Endodermal cell (in vitro differentiated cells): ENCODE results near the gene KRT6B. TPM values are rescaled to one million over a fixed set of nuclear protein-coding genes. Genes with fewer than 3 reads are reported as not detected.
A peak's percentile ranks its signal among the peaks of the same experiment; 100 is the strongest.

Experiments
- DNase-seq: peaks from one replicate; pipeline ENCODE4 v3.0.0-alpha.2; 2017
- H3K27ac ChIP-seq: 2 replicates; pipeline ENCODE4 v1.5.1; 2013; ENCODE audit warnings: mild to moderate bottlenecking, low read depth, low read length, moderate library complexity
- H3K27me3 ChIP-seq: 2 replicates; pipeline ENCODE4 v1.6.1; 2013; ENCODE audit warnings: mild to moderate bottlenecking, low read length, moderate library complexity; ENCODE audit not compliant: insufficient read depth, control insufficient read depth, poor library complexity, severe bottlenecking
- H3K36me3 ChIP-seq: 2 replicates; pipeline ENCODE4 v1.7.0; 2013; ENCODE audit warnings: mild to moderate bottlenecking, low read length, moderate library complexity; ENCODE audit not compliant: control insufficient read depth, insufficient read depth
- H3K4me1 ChIP-seq: one replicate; pipeline ENCODE4 v1.7.0; 2013; ENCODE audit warnings: low read length; ENCODE audit not compliant: control insufficient read depth, insufficient read depth
- H3K4me3 ChIP-seq: 2 replicates; pipeline ENCODE4 v1.5.1; 2013; ENCODE audit warnings: mild to moderate bottlenecking, low read length, moderate library complexity
- H3K9ac ChIP-seq: 2 replicates; pipeline ENCODE4 v1.6.1; 2013; ENCODE audit warnings: mild to moderate bottlenecking, low read length, moderate library complexity; ENCODE audit not compliant: poor library complexity, severe bottlenecking; ENCODE audit errors: extremely low read depth
- H3K9me3 ChIP-seq: 2 replicates; pipeline ENCODE4 v1.6.1; 2013; ENCODE audit warnings: mild to moderate bottlenecking, low read length, moderate library complexity; ENCODE audit not compliant: control insufficient read depth
- H3K27ac Mint-ChIP-seq: 2 replicates; pipeline ENCODE4 v1.8.0; 2020; ENCODE audit warnings: mixed read lengths
- H3K27me3 Mint-ChIP-seq: 2 replicates; pipeline ENCODE4 v1.8.0; 2021; ENCODE audit warnings: mild to moderate bottlenecking, mixed read lengths; ENCODE audit not compliant: insufficient read depth
- H3K36me3 Mint-ChIP-seq: 2 replicates; pipeline ENCODE4 v1.8.0; 2020; ENCODE audit warnings: low read depth, mixed read lengths
- H3K4me1 Mint-ChIP-seq: 2 replicates; pipeline ENCODE4 v1.8.0; 2020; ENCODE audit warnings: mixed read lengths
- H3K4me3 Mint-ChIP-seq: 2 replicates; pipeline ENCODE4 v1.8.0; 2020; ENCODE audit warnings: mild to moderate bottlenecking, moderate library complexity, mixed read lengths
- H3K9me3 Mint-ChIP-seq: 2 replicates; pipeline ENCODE4 v1.8.0; 2020; ENCODE audit warnings: mild to moderate bottlenecking, mixed read lengths
- CTCF ChIP-seq: fragments of 200-600 bp; sonication (generic); conservative IDR thresholded peaks from 2 replicates; pipeline ENCODE4 v1.5.0; 2021; ENCODE audit warnings: antibody characterized with exemption, mild to moderate bottlenecking
- WGBS, 2 experiments: methylation state at CpG; one replicate each; pipeline versions ENCODE4 v1.1.5 to v1.1.7; 2013; ENCODE audit warnings: missing lambda C conversion rate in 2 of 2, mixed read lengths in 1 of 2; ENCODE audit not compliant: insufficient coverage in 1 of 2, insufficient read length in 1 of 2; 5-methylcytosine and 5-hydroxymethylcytosine counted together
- total RNA-seq, 2 donors: library from RNA; stranded (reverse); fragmentation: NEBNext Ultra II Directional in 1 of 2; extraction: Animal tissue kit (Norgen Biotek cat#: 25700) in 1 of 2; gene quantifications; 2 replicates in 1 of 2; 3 replicates in 1 of 2; pipeline ENCODE4 v1.2.1, GENCODE V29; 2021

KRT6B gene
- total RNA-seq, 2 donors from 2014 or later: not detected

- H3K27ac Mint-ChIP-seq: no peak overlapping the region
- no peaks in the 10 kb centered on the region for H3K4me1 ChIP-seq
- no peaks in the 10 kb centered on the region for H3K9me3 Mint-ChIP-seq
- H3K27me3 ChIP-seq: no peaks in the 10 kb centered on the region
- TF ChIP-seq CTCF: no peak
- no peak overlapping the region for H3K9ac ChIP-seq
- H3K36me3 ChIP-seq: no peaks in the 10 kb centered on the region
- H3K4me3 Mint-ChIP-seq: no peak overlapping the region
- DNase-seq: peak; percentile 32
- H3K4me1 Mint-ChIP-seq: peaks cover 4% of the 10 kb centered on the region
- H3K27me3 Mint-ChIP-seq: peaks cover 2% of the 10 kb centered on the region
- no peaks in the 10 kb centered on the region for H3K9me3 ChIP-seq
- no peak overlapping the region for H3K4me3 ChIP-seq
- H3K27ac ChIP-seq: no peak overlapping the region
- 92 to 96% methylated on average over 5 to 8 of the region's 8 CpGs for WGBS, 2 experiments
- no peaks in the 10 kb centered on the region for H3K36me3 Mint-ChIP-seq
Observed at GRCh38 chr12:52438305-52439301, 13.3 kb downstream of the KRT6B start.

GRCh38 chr12:52437508-52437907, 14.4 kb downstream of the KRT6B start:
- Histone ChIP-seq H3K27ac (no peak overlapping the region), H3K9me3 (no peaks in the 10 kb centered on the region), H3K36me3 (no peaks in the 10 kb centered on the region), H3K9ac (no peak overlapping the region), H3K4me3 (no peak overlapping the region), H3K27me3 (no peaks in the 10 kb centered on the region), H3K4me1 (no peaks in the 10 kb centered on the region)
- Mint-ChIP-seq H3K4me1 (peaks cover 1% of the 10 kb centered on the region), H3K4me3 (no peak overlapping the region), H3K36me3 (no peaks in the 10 kb centered on the region), H3K27me3 (peaks cover 6% of the 10 kb centered on the region), H3K9me3 (no peaks in the 10 kb centered on the region), H3K27ac (no peak overlapping the region)
- DNase-seq: peak; percentile 46
- WGBS, 2 experiments: 87 to 89% methylated on average over 5 to 9 of the region's 9 CpGs
- TF ChIP-seq CTCF: no peak

- H3K27ac Mint-ChIP-seq: no peak overlapping the region
- Histone ChIP-seq H3K9me3 (no peaks in the 10 kb centered on the region), H3K4me3 (no peak overlapping the region), H3K27ac (no peak overlapping the region), H3K9ac (no peak overlapping the region), H3K27me3 (no peaks in the 10 kb centered on the region), H3K4me1 (no peaks in the 10 kb centered on the region), H3K36me3 (no peaks in the 10 kb centered on the region)
- no peaks in the 10 kb centered on the region for H3K36me3 Mint-ChIP-seq
- peak; percentile 24 for DNase-seq
- H3K4me1 Mint-ChIP-seq: no peaks in the 10 kb centered on the region
- H3K27me3 Mint-ChIP-seq: peaks cover 6% of the 10 kb centered on the region
- H3K9me3 Mint-ChIP-seq: no peaks in the 10 kb centered on the region
- H3K4me3 Mint-ChIP-seq: no peak overlapping the region
- 81 to 88% methylated on average over 8 to 9 of the region's 9 CpGs for WGBS, 2 experiments
- TF ChIP-seq CTCF: no peak
Observed at GRCh38 chr12:52436828-52437474, 15.0 kb downstream of the KRT6B start.
